ENCODE measurements around the gene FNIP2.

- TF ChIP-seq, protein P1, sequence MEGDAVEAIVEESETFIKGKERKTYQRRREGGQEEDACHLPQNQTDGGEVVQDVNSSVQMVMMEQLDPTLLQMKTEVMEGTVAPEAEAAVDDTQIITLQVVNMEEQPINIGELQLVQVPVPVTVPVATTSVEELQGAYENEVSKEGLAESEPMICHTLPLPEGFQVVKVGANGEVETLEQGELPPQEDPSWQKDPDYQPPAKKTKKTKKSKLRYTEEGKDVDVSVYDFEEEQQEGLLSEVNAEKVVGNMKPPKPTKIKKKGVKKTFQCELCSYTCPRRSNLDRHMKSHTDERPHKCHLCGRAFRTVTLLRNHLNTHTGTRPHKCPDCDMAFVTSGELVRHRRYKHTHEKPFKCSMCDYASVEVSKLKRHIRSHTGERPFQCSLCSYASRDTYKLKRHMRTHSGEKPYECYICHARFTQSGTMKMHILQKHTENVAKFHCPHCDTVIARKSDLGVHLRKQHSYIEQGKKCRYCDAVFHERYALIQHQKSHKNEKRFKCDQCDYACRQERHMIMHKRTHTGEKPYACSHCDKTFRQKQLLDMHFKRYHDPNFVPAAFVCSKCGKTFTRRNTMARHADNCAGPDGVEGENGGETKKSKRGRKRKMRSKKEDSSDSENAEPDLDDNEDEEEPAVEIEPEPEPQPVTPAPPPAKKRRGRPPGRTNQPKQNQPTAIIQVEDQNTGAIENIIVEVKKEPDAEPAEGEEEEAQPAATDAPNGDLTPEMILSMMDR (IDR thresholded peaks at IDR 0.05; ENCODE audit: insufficient read depth, low read depth, low read length), result no peak
- TF ChIP-seq EZH2 (IDR thresholded peaks at IDR 0.05; ENCODE audit: insufficient read depth, low read length), result no peak
These were observed 164.4 kb downstream of the FNIP2 start for GRCh38 chr4:158933236-158933635.
